ENCODE data around the gene TRIM32. TPM values are rescaled to one million over a fixed set of nuclear protein-coding genes. Genes with fewer than 3 reads are reported as not detected.

The TRIM32 gene
- polyA plus RNA-seq, 1 donor, result 11.6 TPM

DNA sequence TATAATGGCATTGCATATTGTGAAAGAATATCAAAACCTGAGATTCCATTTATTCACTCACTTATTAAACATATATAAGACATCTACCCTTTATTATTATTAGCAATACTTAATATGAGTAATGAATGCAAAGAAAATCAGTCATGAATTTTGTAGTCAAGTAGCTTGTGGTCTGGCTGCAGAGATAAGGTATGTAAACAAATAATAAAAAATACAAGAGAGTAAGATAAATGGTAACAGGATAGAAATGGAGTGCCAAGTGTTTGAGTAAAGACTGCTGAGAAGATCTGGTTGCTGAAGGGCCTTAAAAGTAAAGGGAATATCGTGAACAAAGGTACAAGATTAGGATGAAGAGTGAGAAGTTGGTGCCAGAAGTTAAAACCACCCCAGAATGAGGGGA, 18.4 kb downstream of the TRIM32 start:
- DNase-seq (ENCODE audit: low read depth), result no peak

GRCh38 chr9:116706310-116707290, 19.5 kb downstream of the TRIM32 start:
- no peak for DNase-seq (ENCODE audit: low read depth)

GRCh38 chr9:116712781-116713180, 25.7 kb downstream of the TRIM32 start:
- DNase-seq (ENCODE audit: low read depth), result no peak

GRCh38 chr9:116713271-116713670, 26.2 kb downstream of the TRIM32 start:
- no peak for DNase-seq (ENCODE audit: low read depth)

GRCh38 chr9:116715751-116716150, 28.6 kb downstream of the TRIM32 start:
- no peak for DNase-seq (ENCODE audit: low read depth)

DNA sequence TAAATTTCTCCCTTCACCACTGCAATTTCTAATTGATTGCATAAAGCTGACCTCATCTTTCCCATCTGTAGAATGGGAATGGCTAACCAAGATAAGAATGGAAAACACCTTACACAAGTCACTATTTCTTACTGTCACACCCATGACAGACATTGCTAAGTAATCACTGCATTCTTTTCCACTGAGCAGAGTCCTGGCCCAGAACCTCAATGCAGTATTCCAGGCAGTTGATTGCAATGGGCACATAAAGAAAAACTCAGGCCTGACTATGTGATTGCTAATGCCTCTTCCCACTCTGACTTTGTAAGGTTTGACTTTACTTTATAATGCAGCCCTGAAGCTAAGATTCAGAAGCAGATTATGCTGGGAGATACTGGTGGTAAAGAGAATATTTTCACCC, 29.3 kb downstream of the TRIM32 start:
- no peak for DNase-seq (ENCODE audit: low read depth)

- DNase-seq (ENCODE audit: low read depth), result peak; percentile 71
Measured at GRCh38 chr9:116717150-116717549, 30.0 kb downstream of the TRIM32 start.

- no peak for DNase-seq (ENCODE audit: low read depth)
Measured at GRCh38 chr9:116718111-116718510, 31.0 kb downstream of the TRIM32 start.

GRCh38 chr9:116720111-116720510, 33.0 kb downstream of the TRIM32 start:
- DNase-seq (ENCODE audit: low read depth), result no peak

DNA sequence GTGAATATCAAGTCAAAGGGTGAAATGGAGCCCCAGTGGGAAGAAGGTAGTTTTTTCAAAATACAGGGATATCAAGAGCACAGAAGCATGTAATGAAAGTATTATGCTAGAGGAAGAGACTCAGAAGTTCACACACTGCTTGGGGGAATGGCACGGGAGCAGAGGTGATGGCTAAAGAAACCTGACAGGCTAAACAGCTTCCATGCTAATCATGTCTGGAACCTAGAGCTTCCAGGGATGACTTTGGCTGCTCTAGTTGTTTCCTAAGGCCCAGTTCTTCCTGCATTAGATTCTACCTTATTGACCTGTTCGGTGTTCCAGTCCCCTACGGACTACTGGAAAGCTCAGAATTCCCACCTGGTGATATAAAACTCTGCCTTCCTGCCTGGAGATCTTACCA, 34.3 kb downstream of the TRIM32 start:
- no peak for DNase-seq (ENCODE audit: low read depth)

- DNase-seq (ENCODE audit: low read depth), result no peak
Measured at GRCh38 chr9:116721944-116722343, 34.8 kb downstream of the TRIM32 start.

GRCh38 chr9:116724123-116724522, 37.0 kb downstream of the TRIM32 start:
- DNase-seq (ENCODE audit: low read depth), result no peak

DNA sequence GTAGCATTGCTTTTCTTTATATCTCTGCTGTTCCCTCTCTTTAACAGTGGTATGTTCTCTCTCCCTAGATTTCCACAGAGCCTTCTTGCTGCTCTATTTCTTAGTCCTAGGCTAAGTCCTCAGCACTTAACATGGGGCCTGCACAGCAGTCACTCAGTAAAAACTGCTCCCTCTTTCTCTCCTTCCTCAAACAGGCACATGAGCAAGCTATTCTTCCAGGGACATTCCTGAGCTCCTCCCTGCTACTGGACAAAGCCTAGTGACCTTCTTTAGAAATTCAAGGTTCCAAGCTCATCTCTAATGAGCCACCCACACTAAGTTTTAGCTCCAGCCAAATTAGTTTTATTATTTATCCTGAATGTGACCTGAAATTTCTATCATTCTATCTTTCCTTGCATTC, 39.5 kb downstream of the TRIM32 start:
- DNase-seq (ENCODE audit: low read depth), result no peak

DNA sequence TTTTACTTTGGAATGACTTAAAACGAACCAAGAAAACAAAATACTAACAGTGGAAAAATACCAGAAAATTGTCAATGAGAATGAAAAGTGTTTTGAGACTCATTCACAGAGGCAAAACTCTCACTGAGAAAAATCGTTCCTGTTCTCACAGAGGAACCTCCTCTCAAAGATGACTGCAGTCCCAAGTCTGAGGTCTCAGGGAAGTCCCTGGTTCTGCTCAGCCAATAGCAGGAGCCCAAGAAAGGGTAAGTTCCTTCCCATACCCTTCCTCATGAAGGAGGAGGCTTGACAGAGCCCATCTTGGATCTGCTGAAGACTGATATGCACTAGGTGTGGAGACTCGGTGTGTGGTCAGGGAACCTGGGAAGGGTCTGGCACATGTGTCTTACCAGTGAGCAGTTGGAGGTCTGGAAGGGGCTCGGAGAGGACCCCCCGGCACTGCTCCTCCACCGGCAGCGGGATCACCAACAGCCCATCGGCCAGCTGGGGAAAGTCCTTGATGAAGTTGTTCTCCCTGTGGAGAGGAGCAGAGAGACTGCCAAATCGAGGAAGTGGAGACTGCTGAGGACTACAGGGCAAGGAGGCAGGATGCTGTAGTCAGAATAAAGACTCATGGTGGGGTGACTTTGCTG, 46.0 kb downstream of the TRIM32 start:
- no peak for DNase-seq (ENCODE audit: low read depth)

- no peak for DNase-seq (ENCODE audit: low read depth)
Measured at GRCh38 chr9:116736399-116737151, 49.5 kb downstream of the TRIM32 start.

- DNase-seq (ENCODE audit: low read depth), result no peak
Measured at GRCh38 chr9:116737152-116737546, 50.0 kb downstream of the TRIM32 start.

DNA sequence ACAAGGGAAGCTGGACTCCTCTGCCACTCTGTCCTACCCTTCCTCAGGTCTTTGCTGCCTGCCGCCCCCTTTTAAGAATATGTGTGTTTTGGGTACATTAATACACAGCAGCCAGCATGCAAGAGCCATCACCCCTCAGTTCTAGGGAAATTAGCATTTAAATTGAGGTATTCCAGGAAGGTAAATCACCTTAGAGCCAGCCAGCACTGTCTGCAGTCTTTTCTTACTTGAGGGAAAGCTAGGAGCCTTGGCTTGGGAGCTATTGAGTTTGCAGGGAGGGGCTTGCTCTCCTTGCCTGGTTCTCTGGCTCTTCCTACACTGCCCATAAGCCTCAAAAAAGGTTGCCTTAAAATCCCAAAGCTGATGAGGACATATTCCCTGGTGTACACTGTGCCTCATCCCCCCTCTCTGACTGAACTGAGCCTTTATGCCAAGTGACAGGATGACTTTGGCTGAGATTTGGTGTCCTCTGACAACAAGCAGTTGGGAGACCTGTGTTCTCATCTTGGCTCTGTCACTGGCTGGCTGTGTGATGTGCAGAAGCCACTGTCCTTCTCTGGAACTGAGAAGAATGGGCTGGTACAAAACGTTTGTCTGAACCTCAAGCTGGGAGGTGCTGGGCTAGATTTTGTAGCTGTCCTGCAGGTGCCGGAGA, 54.1 kb downstream of the TRIM32 start:
- no peak for DNase-seq (ENCODE audit: low read depth)

DNA sequence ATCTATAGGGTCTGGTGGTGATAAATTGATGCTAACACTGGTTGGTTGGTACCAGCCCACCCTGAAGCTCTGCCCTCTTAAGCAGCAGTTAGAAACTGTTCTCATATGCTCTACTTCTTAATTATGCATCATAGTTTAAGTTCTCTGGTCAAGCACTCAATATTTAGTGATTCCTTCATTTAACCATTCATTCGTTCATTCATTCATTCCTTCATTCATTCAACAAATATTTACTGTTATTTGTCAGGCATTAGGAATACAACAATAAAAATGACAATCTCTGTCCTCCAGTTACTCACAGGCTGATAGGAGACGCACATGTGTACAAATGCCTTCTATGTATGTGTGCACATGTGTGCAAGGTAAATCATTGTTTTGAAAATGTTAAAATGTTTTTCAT, 54.6 kb downstream of the TRIM32 start:
- no peak for DNase-seq (ENCODE audit: low read depth)

GRCh38 chr9:116749176-116749575, 62.1 kb downstream of the TRIM32 start:
- DNase-seq (ENCODE audit: low read depth), result no peak

DNA sequence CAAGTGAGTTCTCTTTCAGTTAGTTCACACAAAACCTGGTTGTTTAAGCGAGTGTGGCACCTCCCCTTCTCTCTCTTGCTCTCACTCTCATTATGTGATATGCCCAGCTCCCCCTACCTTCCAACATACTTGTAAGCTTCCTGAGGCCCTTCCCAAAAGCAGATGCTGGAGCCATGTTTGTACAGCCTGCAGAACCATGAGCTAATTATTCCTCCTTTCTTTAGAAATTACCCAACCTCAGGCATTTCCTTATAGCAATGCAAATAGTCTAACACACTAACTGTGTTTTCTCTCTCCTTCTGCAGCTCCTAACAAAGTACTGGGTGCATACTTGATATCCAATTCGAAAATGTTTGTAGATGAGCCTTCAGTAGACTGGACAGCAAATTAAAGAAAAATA, 62.7 kb downstream of the TRIM32 start:
- DNase-seq (ENCODE audit: low read depth), result no peak

DNA sequence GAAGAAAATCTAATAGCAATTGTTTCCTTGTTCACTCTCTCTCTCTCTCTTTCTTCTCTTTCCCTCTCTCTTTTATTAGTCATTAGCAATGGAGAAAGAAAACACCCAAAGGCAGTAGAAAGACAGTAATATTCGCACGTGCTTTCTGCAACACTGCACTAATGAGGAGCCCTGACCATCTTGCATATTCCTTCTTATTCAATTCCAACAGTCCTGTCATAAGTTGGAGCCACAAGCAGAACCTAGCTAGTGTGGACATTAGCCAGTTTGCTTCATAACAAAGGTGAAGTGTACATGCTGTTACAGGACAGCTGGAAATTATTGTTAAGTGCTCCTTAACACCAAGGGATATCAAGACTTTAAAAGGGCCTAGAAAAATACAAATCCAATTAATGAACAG, 63.4 kb downstream of the TRIM32 start:
- DNase-seq (ENCODE audit: low read depth), result no peak

Measured in forelimb muscle (tissue), 1 donor.